ENCODE data around the gene GBF1. TPM values are rescaled to one million over a fixed set of nuclear protein-coding genes. Genes with fewer than 3 reads are reported as not detected.
A peak's percentile ranks its signal among the peaks of the same experiment; 100 is the strongest.

GBF1 gene
- polyA plus RNA-seq, 1 donor: 56.6 TPM

GRCh38 chr10:102266670-102267069 lies 21.3 kb downstream of the GBF1 start:
- no peak for DNase-seq

- DNase-seq: no peak
Observed at GRCh38 chr10:102267748-102268147, 22.4 kb downstream of the GBF1 start.

GRCh38 chr10:102268375-102268888 lies 23.1 kb downstream of the GBF1 start:
- DNase-seq: no peak

GRCh38 chr10:102269017-102269416 lies 23.7 kb downstream of the GBF1 start:
- DNase-seq: no peak

- DNase-seq: no peak
Observed at GRCh38 chr10:102274062-102274461, 28.7 kb downstream of the GBF1 start.

GRCh38 chr10:102275343-102275742 lies 30.0 kb downstream of the GBF1 start:
- DNase-seq: no peak

- DNase-seq: no peak
Observed at GRCh38 chr10:102279104-102279503, 33.8 kb downstream of the GBF1 start.

GRCh38 chr10:102280397-102281101 lies 35.2 kb downstream of the GBF1 start:
- DNase-seq: peak; percentile 37

- DNase-seq: peak; percentile 28
Observed at GRCh38 chr10:102281102-102281487, 35.8 kb downstream of the GBF1 start.

GRCh38 chr10:102283488-102283887 lies 38.2 kb downstream of the GBF1 start:
- DNase-seq: no peak

- DNase-seq: no peak
Observed at GRCh38 chr10:102283890-102284289, 38.6 kb downstream of the GBF1 start.

GRCh38 chr10:102284531-102284930 lies 39.2 kb downstream of the GBF1 start:
- no peak for DNase-seq

GRCh38 chr10:102285133-102285532 lies 39.8 kb downstream of the GBF1 start:
- DNase-seq: no peak

- DNase-seq: peak; percentile 34
Observed at GRCh38 chr10:102286216-102286615, 40.9 kb downstream of the GBF1 start.

GRCh38 chr10:102287538-102287937 lies 42.2 kb downstream of the GBF1 start:
- no peak for DNase-seq

GRCh38 chr10:102287991-102288390 lies 42.7 kb downstream of the GBF1 start:
- DNase-seq: no peak

- DNase-seq: no peak
Observed at GRCh38 chr10:102289356-102289755, 44.0 kb downstream of the GBF1 start.

GRCh38 chr10:102289840-102290239 lies 44.5 kb downstream of the GBF1 start:
- no peak for DNase-seq

GRCh38 chr10:102291221-102291905 lies 46.0 kb downstream of the GBF1 start:
- no peak for DNase-seq

- no peak for DNase-seq
Observed at GRCh38 chr10:102297101-102297500, 51.8 kb downstream of the GBF1 start.

GRCh38 chr10:102298899-102299298 lies 53.6 kb downstream of the GBF1 start:
- DNase-seq: no peak

GRCh38 chr10:102299873-102300272 lies 54.5 kb downstream of the GBF1 start:
- no peak for DNase-seq

- no peak for DNase-seq
Observed at GRCh38 chr10:102300278-102300843, 55.0 kb downstream of the GBF1 start.
